AG04450 (cell line): ENCODE results near the gene PPP2CA. TPM values are rescaled to one million over a fixed set of nuclear protein-coding genes. Genes with fewer than 3 reads are reported as not detected.

ENCODE experiments used
- CTCF ChIA-PET: fragments of 300-600, 350-600 bp; formaldehyde crosslinking; extraction: SDS; loops from one replicate; lab custom pipeline; 2022; ENCODE audit warnings: antibody characterized with exemption, inconsistent platforms; lab: Charles Lee
- POLR2A ChIA-PET: fragments of 350-600 bp; formaldehyde crosslinking; extraction: SDS; loops from one replicate; lab custom pipeline; 2021; ENCODE audit warnings: antibody characterized with exemption, inconsistent platforms; lab: Yijun Ruan, JAX
- DNase-seq: peaks from one replicate; pipeline ENCODE4 v3.0.0-alpha.2; 2011; ENCODE audit warnings: low read depth, low spot score
- H3K27ac ChIP-seq: one replicate; pipeline ENCODE4 v1.5.1; 2012; ENCODE audit warnings: low read depth, low read length, control low read depth
- H3K27me3 ChIP-seq: one replicate; pipeline ENCODE4 v1.6.0; 2012; ENCODE audit warnings: low read length; ENCODE audit not compliant: control insufficient read depth, insufficient read depth
- H3K4me3 ChIP-seq: 2 replicates; pipeline ENCODE4 v1.5.1; 2011; ENCODE audit warnings: mild to moderate bottlenecking, low read depth, low read length, control low read depth
- H3K9me3 ChIP-seq: 2 replicates; pipeline ENCODE4 v1.5.1; 2012; ENCODE audit warnings: low read length; ENCODE audit not compliant: control insufficient read depth, insufficient read depth
- polyA plus RNA-seq: library from polyadenylated mRNA; depleted of rRNA; stranded (reverse); fragments of >200 nt; gene quantifications from 2 replicates; pipeline ENCODE4 v1.2.3, GENCODE V29; 2011
- TF ChIP-seq, protein P1 (sequence below): IDR thresholded peaks from 2 replicates; pipeline ENCODE4 v1.5.1; 2011; ENCODE audit warnings: low read depth, low read length, control low read depth, inconsistent platforms

PPP2CA gene
- polyA plus RNA-seq, 1 experiment: 252 TPM

DNA sequence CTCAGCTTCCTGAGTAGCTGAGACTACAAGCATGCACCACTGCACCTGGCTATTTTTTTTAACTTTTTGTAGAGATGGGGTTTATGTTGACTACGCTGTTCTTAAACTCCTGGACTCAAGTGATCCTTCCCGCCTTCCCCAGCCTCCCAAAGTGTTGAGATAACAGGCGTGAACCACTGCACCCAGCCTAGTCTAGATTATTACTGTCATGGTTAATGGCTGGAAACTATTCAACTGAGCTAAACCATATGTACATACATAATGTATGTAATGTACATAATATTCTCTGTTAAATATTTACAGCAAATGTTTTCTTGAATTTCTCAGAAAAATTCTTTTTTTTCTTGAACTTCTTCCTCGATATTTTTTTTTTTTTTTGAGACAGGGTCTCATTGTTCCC is 21.3 kb downstream of the PPP2CA start:
- DNase-seq: no peak
- Histone ChIP-seq H3K4me3 (no peak overlapping the region), H3K9me3 (no peaks in the 10 kb centered on the region), H3K27ac (no peak overlapping the region), H3K27me3 (no peaks in the 10 kb centered on the region)
- ChIA-PET POLR2A (no interaction called here), CTCF (interaction anchor here (1.0 to 1.9 kb wide), 5 partner anchors 21 to 85 kb away, joined by 4 to 9 read pairs (median 5); partner anchors contain the start of gene PPP2CA)
- TF ChIP-seq, protein P1, sequence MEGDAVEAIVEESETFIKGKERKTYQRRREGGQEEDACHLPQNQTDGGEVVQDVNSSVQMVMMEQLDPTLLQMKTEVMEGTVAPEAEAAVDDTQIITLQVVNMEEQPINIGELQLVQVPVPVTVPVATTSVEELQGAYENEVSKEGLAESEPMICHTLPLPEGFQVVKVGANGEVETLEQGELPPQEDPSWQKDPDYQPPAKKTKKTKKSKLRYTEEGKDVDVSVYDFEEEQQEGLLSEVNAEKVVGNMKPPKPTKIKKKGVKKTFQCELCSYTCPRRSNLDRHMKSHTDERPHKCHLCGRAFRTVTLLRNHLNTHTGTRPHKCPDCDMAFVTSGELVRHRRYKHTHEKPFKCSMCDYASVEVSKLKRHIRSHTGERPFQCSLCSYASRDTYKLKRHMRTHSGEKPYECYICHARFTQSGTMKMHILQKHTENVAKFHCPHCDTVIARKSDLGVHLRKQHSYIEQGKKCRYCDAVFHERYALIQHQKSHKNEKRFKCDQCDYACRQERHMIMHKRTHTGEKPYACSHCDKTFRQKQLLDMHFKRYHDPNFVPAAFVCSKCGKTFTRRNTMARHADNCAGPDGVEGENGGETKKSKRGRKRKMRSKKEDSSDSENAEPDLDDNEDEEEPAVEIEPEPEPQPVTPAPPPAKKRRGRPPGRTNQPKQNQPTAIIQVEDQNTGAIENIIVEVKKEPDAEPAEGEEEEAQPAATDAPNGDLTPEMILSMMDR: no peak

DNA sequence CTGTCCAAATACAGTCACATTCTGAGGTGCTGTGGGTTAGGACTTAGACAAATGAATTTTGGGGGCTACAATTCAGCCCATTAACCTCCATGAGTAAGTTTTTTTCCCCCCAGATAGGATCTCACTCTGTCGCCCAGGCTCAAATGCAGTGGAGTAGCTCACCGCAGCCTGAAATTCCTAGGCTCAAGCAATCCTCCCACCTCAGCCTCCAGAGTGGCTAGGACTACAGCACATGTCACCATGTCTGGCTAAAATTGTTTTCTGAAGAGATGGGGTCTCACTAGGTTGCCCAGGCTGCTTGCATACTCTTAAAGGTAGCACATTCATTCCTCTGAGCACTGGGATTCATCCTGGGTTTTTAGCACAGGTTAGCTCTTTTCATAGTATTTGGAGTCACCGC is 22.2 kb downstream of the PPP2CA start:
- Histone ChIP-seq H3K9me3 (no peaks in the 10 kb centered on the region), H3K4me3 (no peak overlapping the region), H3K27me3 (no peaks in the 10 kb centered on the region), H3K27ac (no peak overlapping the region)
- TF ChIP-seq, protein P1: no peak
- POLR2A ChIA-PET: interaction anchor here (1.0 kb wide), 1 partner anchor 23 kb away, joined by 3 read pairs; the partner anchor contains the start of gene PPP2CA
- CTCF ChIA-PET: interaction anchor here (0.9 to 1.6 kb wide), 2 partner anchors 23 to 86 kb away, joined by 3 to 5 read pairs; partner anchors contain the start of gene PPP2CA
- no peak for DNase-seq

DNA sequence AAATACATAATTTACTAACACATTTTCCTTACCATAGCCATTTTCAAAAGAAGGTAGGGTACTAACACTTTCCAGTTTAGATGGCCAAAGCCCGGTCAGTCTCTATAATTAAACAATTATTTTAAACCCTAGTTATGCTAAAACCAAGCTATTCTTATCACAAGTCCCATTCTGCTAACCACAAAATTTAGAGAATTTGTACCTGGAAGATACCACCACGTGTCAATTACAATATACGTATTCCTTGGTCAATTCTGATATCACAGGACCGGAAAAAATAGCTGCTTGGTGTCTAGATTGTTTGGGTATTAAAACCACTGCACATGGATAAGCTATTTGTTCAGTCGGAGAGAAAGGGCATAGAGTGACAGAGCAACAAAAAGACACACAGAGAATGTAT is 30.2 kb downstream of the PPP2CA start:
- ChIA-PET CTCF (interaction anchor here (1.0 to 3.2 kb wide), 3 partner anchors 12 to 93 kb away, joined by 3 to 21 read pairs (median 4); no protein-coding TSS in a partner anchor), POLR2A (interaction anchor here (0.5 to 0.6 kb wide), 3 partner anchors 9 to 92 kb away, joined by 3 read pairs; no protein-coding TSS in a partner anchor)
- no peak for DNase-seq
- H3K27ac ChIP-seq: no peak overlapping the region
- no peaks in the 10 kb centered on the region for H3K27me3 ChIP-seq
- no peaks in the 10 kb centered on the region for H3K9me3 ChIP-seq
- TF ChIP-seq, protein P1: no peak
- H3K4me3 ChIP-seq: no peak overlapping the region

DNA sequence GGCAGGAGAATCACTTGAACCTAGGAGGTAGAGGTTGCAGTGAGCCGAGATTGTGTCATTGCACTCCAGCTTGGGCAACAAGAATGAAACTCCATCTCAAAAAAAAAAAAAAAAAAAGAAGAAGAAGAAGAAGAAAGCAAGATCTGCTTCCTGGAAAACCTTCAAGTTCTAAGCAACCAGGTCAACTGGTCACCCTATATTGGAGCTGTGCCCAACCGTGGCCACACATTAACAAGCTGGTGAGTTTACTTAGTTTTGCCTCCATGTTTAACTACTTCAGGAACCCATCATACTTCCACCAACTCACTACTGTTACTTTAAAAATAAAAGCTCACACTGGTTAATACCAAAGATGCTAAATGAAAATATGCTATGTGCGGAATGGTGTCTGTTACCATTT is 36.8 kb downstream of the PPP2CA start:
- TF ChIP-seq, protein P1: no peak
- H3K27ac ChIP-seq: no peak overlapping the region
- no peak overlapping the region for H3K4me3 ChIP-seq
- no peaks in the 10 kb centered on the region for H3K9me3 ChIP-seq
- no peak for DNase-seq
- ChIA-PET CTCF (interaction anchor here (0.9 to 11.5 kb wide), 3 partner anchors 8 to 398 kb away, joined by 3 to 249 read pairs (median 3); no protein-coding TSS in a partner anchor), POLR2A (interaction anchor here (0.7 to 2.2 kb wide), 3 partner anchors 13 to 581 kb away, joined by 3 to 6 read pairs (median 5); partner anchors contain the start of genes PPP2CA and SKP1)
- H3K27me3 ChIP-seq: no peaks in the 10 kb centered on the region

DNA sequence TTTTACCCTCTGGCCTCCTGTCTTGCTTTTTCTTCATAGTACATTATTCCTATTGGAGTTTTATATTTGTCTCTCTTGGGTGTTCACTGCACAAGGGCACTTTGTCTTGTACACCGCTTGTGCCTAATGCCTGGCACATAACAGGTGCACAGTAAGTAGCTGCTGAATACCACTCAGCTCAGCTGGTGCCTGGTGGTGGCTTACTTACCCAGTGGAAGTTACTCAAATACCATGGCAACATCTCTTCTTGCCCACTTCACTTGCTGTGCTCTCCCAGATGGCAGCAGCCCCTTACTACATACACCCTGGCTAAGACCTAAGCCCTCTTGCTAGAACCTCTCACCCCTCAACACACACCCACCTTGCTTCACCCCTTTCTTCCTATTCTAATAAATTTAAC is 37.8 kb downstream of the PPP2CA start:
- no peak for DNase-seq

More for the DNA sequence above, 37.8 kb downstream of the PPP2CA start:
- ChIA-PET CTCF (interaction anchor here (11.5 kb wide), 1 partner anchor 102 kb away, joined by 249 read pairs; no protein-coding TSS in a partner anchor), POLR2A (interaction anchor here (0.9 to 2.2 kb wide), 3 partner anchors 11 to 327 kb away, joined by 3 to 9 read pairs (median 5); partner anchors contain the start of genes PPP2CA and SKP1)
- H3K27ac ChIP-seq: no peak overlapping the region
- no peak overlapping the region for H3K4me3 ChIP-seq
- H3K27me3 ChIP-seq: no peaks in the 10 kb centered on the region
- TF ChIP-seq, protein P1: no peak
- H3K9me3 ChIP-seq: no peaks in the 10 kb centered on the region
